WTC11 (cell line): ENCODE results near the gene KLRB1. TPM values are rescaled to one million over a fixed set of nuclear protein-coding genes. Genes with fewer than 3 reads are reported as not detected.

Experiments
- ATAC-seq: fragments of 200-7000 bp; cut with Tn5 transposase; 2 replicates; pipeline ENCODE4 v1.10.0; 2021; ENCODE audit warnings: mild to moderate bottlenecking, moderate library complexity
- CTCF ChIA-PET: fragments of 300-600 bp; sonication (Branson Sonifier 250); formaldehyde crosslinking; loops from one replicate; lab custom pipeline; 2021; ENCODE audit warnings: antibody characterized with exemption; lab: Charles Lee
- POLR2A ChIA-PET: fragments of 350-600 bp; sonication (Branson Sonifier 250); formaldehyde crosslinking; loops from one replicate; lab custom pipeline; 2021; ENCODE audit warnings: antibody characterized with exemption; lab: Charles Lee
- DNase-seq: peaks from one replicate; pipeline ENCODE4 v3.0.0; 2021; ENCODE audit warnings: low spot score
- H3K27ac Mint-ChIP-seq: 2 replicates; pipeline ENCODE4 v1.8.0; 2021; ENCODE audit warnings: mixed read lengths
- H3K27me3 Mint-ChIP-seq: 2 replicates; pipeline ENCODE4 v1.8.0; 2021; ENCODE audit warnings: low read depth, mild to moderate bottlenecking, moderate library complexity, mixed read lengths
- H3K36me3 Mint-ChIP-seq: 2 replicates; pipeline ENCODE4 v1.8.0; 2021; ENCODE audit warnings: mixed read lengths
- H3K4me1 Mint-ChIP-seq: 2 replicates; pipeline ENCODE4 v1.8.0; 2022; ENCODE audit warnings: mixed read lengths
- H3K4me3 Mint-ChIP-seq: 2 replicates; pipeline ENCODE4 v1.8.0; 2021; ENCODE audit warnings: mild to moderate bottlenecking, moderate library complexity, mixed read lengths
- H3K9me3 Mint-ChIP-seq: 2 replicates; pipeline ENCODE4 v1.8.0; 2021; ENCODE audit warnings: mixed read lengths
- CREM ChIP-seq: sonication (generic); formaldehyde crosslinking; IDR thresholded peaks from 2 replicates; pipeline ENCODE4 v1.8.1; 2022; ENCODE audit warnings: mild to moderate bottlenecking, missing genetic modification reagents, moderate library complexity
- E2F4 ChIP-seq: sonication (generic); formaldehyde crosslinking; IDR thresholded peaks from 2 replicates; pipeline ENCODE4 v1.8.1; 2022; ENCODE audit warnings: low read depth, mild to moderate bottlenecking, moderate library complexity, missing genetic modification reagents, borderline replicate concordance
- FOXK1 ChIP-seq: sonication (generic); formaldehyde crosslinking; IDR thresholded peaks from 2 replicates; pipeline ENCODE4 v1.8.0; 2022; ENCODE audit warnings: mild to moderate bottlenecking, moderate library complexity, missing genetic modification reagents
- GABPB1 ChIP-seq: sonication (generic); formaldehyde crosslinking; IDR thresholded peaks from 2 replicates; pipeline ENCODE4 v1.8.1; 2023; ENCODE audit warnings: mild to moderate bottlenecking, missing genetic modification reagents
- IRF1 ChIP-seq: sonication (generic); formaldehyde crosslinking; IDR thresholded peaks from 2 replicates; pipeline ENCODE4 v1.8.0; 2023; ENCODE audit warnings: missing genetic modification reagents
- NFATC4 ChIP-seq: fragments of 250-450 bp; sonication (Bioruptor Pico); IDR thresholded peaks from 2 replicates; pipeline ENCODE4 v1.9.0; 2021; ENCODE audit warnings: mild to moderate bottlenecking
- RORB ChIP-seq: fragments of 250-450 bp; sonication (Bioruptor Pico); IDR thresholded peaks from 2 replicates; pipeline ENCODE4 v1.9.0; 2021; ENCODE audit warnings: mild to moderate bottlenecking
- SOX15 ChIP-seq: fragments of 250-450 bp; sonication (Bioruptor Pico); IDR thresholded peaks from 2 replicates; pipeline ENCODE4 v1.9.0; 2021; ENCODE audit warnings: mild to moderate bottlenecking
- STAT6 ChIP-seq: sonication (generic); formaldehyde crosslinking; conservative IDR thresholded peaks from 2 replicates; pipeline ENCODE4 v1.8.1; 2023; ENCODE audit warnings: mild to moderate bottlenecking, low read depth, missing genetic modification reagents, moderate library complexity
- TEAD4 ChIP-seq: sonication (generic); formaldehyde crosslinking; IDR thresholded peaks from 2 replicates; pipeline ENCODE4 v1.8.0; 2022; ENCODE audit warnings: mild to moderate bottlenecking, missing genetic modification reagents
- USF1 ChIP-seq: sonication (generic); formaldehyde crosslinking; IDR thresholded peaks from 2 replicates; pipeline ENCODE4 v1.8.0; 2022; ENCODE audit warnings: mild to moderate bottlenecking, missing genetic modification reagents
- ZBTB43 ChIP-seq: sonication (generic); formaldehyde crosslinking; IDR thresholded peaks from 2 replicates; pipeline ENCODE4 v1.8.1; 2023; ENCODE audit warnings: mild to moderate bottlenecking, missing genetic modification reagents
- ZNF138 ChIP-seq: sonication (generic); formaldehyde crosslinking; conservative IDR thresholded peaks from 2 replicates; pipeline ENCODE4 v1.8.1; 2022; ENCODE audit warnings: mild to moderate bottlenecking, moderate library complexity, missing genetic modification reagents
- ZNF317 ChIP-seq: sonication (generic); formaldehyde crosslinking; IDR thresholded peaks from 2 replicates; pipeline ENCODE4 v1.8.1; 2023; ENCODE audit warnings: low read depth, mild to moderate bottlenecking, moderate library complexity, missing genetic modification reagents, borderline replicate concordance
- ZNF396 ChIP-seq: fragments of 250-450 bp; sonication (Bioruptor Pico); IDR thresholded peaks from 2 replicates; pipeline ENCODE4 v1.8.0; 2021; ENCODE audit warnings: mild to moderate bottlenecking, moderate library complexity, borderline replicate concordance
- ZSCAN18 ChIP-seq: fragments of 250-450 bp; sonication (Bioruptor Pico); IDR thresholded peaks from 2 replicates; pipeline ENCODE4 v2.1.2; 2022; ENCODE audit warnings: mild to moderate bottlenecking, moderate library complexity
- total RNA-seq: library from RNA; stranded (reverse); gene quantifications from 3 replicates; pipeline ENCODE4 v1.2.3, GENCODE V29; 2021
- TF ChIP-seq, protein P1 (sequence below): sonication (generic); formaldehyde crosslinking; IDR thresholded peaks from 2 replicates; pipeline ENCODE4 v1.8.0; 2023; ENCODE audit warnings: missing genetic modification reagents, mild to moderate bottlenecking, borderline replicate concordance

Gene KLRB1
- total RNA-seq, 1 experiment from 2014 or later, result not detected

- no peak for TF ChIP-seq USF1 (CRISPR knock-in tag)
- no peak for TF ChIP-seq ZNF138 (CRISPR knock-in tag)
- TF ChIP-seq, all 79 proteins: peak for 0
These were observed 17.3 kb downstream of the KLRB1 start (continued) for GRCh38 chr12:9590441-9590840.

DNA sequence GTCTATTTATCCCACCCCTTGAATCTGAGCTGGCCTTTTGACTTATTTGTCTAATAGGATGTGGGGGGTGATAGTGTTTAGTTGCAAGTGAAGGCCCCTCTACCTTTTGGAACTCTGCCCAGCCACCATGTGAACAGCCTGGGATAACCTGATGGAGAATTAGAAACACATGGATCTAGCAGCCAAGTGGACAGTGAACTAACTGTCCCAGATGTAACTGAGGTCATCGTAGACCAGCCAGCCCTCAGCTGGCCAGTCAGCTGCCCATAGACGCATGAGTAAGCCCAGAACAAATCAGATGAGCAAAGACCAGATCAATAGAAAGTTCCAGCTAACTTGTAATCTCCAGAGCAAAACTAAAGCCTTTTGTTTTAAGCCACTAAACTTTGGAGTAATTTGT lies 19.0 kb downstream of the KLRB1 start:
- Mint-ChIP-seq H3K4me3 (no peak overlapping the region), H3K4me1 (no peaks in the 10 kb centered on the region), H3K36me3 (no peaks in the 10 kb centered on the region), H3K9me3 (no peaks in the 10 kb centered on the region), H3K27me3 (no peaks in the 10 kb centered on the region), H3K27ac (no peak overlapping the region)
- ATAC-seq (no peak), DNase-seq (no peak)
- ChIA-PET POLR2A (no interaction called here), CTCF (interaction anchor here (0.9 kb wide), 1 partner anchor 120 kb away, joined by 3 read pairs; no protein-coding TSS in a partner anchor)
- TF ChIP-seq STAT6 (CRISPR knock-in tag) (no peak), ZNF396 (CRISPR knock-in tag) (no peak), NFATC4 (no peak), TEAD4 (no peak), SOX15 (no peak), ZSCAN18 (CRISPR knock-in tag) (no peak), ZNF317 (no peak), GABPB1 (CRISPR knock-in tag) (no peak), E2F4 (CRISPR knock-in tag) (no peak), RORB (CRISPR knock-in tag) (no peak), IRF1 (no peak), ZNF138 (CRISPR knock-in tag) (no peak), ZBTB43 (CRISPR knock-in tag) (no peak), CREM (no peak), FOXK1 (no peak)
- TF ChIP-seq, protein P1, sequence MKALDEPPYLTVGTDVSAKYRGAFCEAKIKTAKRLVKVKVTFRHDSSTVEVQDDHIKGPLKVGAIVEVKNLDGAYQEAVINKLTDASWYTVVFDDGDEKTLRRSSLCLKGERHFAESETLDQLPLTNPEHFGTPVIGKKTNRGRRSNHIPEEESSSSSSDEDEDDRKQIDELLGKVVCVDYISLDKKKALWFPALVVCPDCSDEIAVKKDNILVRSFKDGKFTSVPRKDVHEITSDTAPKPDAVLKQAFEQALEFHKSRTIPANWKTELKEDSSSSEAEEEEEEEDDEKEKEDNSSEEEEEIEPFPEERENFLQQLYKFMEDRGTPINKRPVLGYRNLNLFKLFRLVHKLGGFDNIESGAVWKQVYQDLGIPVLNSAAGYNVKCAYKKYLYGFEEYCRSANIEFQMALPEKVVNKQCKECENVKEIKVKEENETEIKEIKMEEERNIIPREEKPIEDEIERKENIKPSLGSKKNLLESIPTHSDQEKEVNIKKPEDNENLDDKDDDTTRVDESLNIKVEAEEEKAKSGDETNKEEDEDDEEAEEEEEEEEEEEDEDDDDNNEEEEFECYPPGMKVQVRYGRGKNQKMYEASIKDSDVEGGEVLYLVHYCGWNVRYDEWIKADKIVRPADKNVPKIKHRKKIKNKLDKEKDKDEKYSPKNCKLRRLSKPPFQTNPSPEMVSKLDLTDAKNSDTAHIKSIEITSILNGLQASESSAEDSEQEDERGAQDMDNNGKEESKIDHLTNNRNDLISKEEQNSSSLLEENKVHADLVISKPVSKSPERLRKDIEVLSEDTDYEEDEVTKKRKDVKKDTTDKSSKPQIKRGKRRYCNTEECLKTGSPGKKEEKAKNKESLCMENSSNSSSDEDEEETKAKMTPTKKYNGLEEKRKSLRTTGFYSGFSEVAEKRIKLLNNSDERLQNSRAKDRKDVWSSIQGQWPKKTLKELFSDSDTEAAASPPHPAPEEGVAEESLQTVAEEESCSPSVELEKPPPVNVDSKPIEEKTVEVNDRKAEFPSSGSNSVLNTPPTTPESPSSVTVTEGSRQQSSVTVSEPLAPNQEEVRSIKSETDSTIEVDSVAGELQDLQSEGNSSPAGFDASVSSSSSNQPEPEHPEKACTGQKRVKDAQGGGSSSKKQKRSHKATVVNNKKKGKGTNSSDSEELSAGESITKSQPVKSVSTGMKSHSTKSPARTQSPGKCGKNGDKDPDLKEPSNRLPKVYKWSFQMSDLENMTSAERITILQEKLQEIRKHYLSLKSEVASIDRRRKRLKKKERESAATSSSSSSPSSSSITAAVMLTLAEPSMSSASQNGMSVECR (CRISPR knock-in tag), result no peak
